Kidney (tissue), 14 donors: ENCODE results near the gene ARFGAP3. TPM values are rescaled to one million over a fixed set of nuclear protein-coding genes. Genes with fewer than 3 reads are reported as not detected.

Experiments
- DNase-seq, 5 donors: peaks; one replicate each; pipeline ENCODE4 v3.0.0-alpha.2; 2013 to 2020
- FAIRE-seq: peaks from 2 replicates; lab custom pipeline; 2012; peaks lifted over from hg19 to GRCh38; lab: Jason Lieb, UNC
- H3K27ac ChIP-seq, 2 donors: one replicate each; pipeline ENCODE4 v1.7.0; 2013; ENCODE audit warnings: low read depth in 2 of 2, low read length in 2 of 2, inconsistent platforms in 1 of 2
- H3K27me3 ChIP-seq: one replicate; pipeline ENCODE4 v1.7.1; 2013; ENCODE audit warnings: low read length, inconsistent platforms; ENCODE audit not compliant: control insufficient read depth, insufficient read depth
- H3K36me3 ChIP-seq, 3 donors: one replicate each; pipeline versions ENCODE4 v1.7.0 to v1.7.1; 2013; ENCODE audit warnings: low read length in 3 of 3, control low read depth in 1 of 3, inconsistent platforms in 1 of 3; ENCODE audit not compliant: insufficient read depth in 3 of 3, control insufficient read depth in 2 of 3
- H3K4me1 ChIP-seq, 3 donors: one replicate each; pipeline versions ENCODE4 v1.7.0 to v1.7.1; 2013; ENCODE audit warnings: low read length in 3 of 3, inconsistent platforms in 1 of 3, low read depth in 1 of 3; ENCODE audit not compliant: control insufficient read depth in 2 of 3, insufficient read depth in 2 of 3
- H3K4me3 ChIP-seq, 3 donors: one replicate each; pipeline versions ENCODE4 v1.7.0 to v1.8.1; 2013; ENCODE audit warnings: low read length in 3 of 3, control low read depth in 1 of 3, inconsistent platforms in 1 of 3
- H3K9ac ChIP-seq, 3 donors: one replicate each; pipeline versions ENCODE4 v1.7.0 to v1.7.1; 2013; ENCODE audit warnings: low read length in 3 of 3, control low read depth in 1 of 3, inconsistent platforms in 1 of 3
- H3K9me3 ChIP-seq, 3 donors: one replicate each; pipeline versions ENCODE4 v1.7.0 to v1.7.1; 2013; ENCODE audit warnings: low read length in 3 of 3, control low read depth in 1 of 3, inconsistent platforms in 1 of 3; ENCODE audit not compliant: control insufficient read depth in 2 of 3, insufficient read depth in 1 of 3
- CTCF ChIP-seq: IDR thresholded peaks from 3 replicates; pipeline ENCODE4 v1.5.1; 2012; ENCODE audit warnings: mild to moderate bottlenecking, moderate library complexity, borderline replicate concordance; ENCODE audit not compliant: insufficient read depth; ENCODE audit errors: extremely low read depth
- intact Hi-C: fragments of 100-400 bp; cut with DNase I; formaldehyde crosslinking; loops from one replicate; pipeline ENCODE4 v1.11.1; 2022
- polyA plus RNA-seq: library from polyadenylated mRNA; stranded (reverse); fragments of 350-450 nt; fragmentation: Illumina TruSeq; extraction: RNeasy Lipid Tissue Mini Kit (QIAGEN cat#74804); gene quantifications from one replicate; pipeline ENCODE4 v1.2.3, GENCODE V29; 2014; ENCODE audit warnings: low read depth, low replicate concordance; ENCODE audit not compliant: insufficient read depth
- total RNA-seq: library from RNA; stranded (reverse); fragmentation: NEBNext Ultra II Directional; extraction: Animal tissue kit (Norgen Biotek cat#: 25700); gene quantifications from one replicate; pipeline ENCODE4 v1.2.1, GENCODE V29; 2021
- donor health status: control.
- donor health status: control.
- donor health status: control.
- donor health status: control.
- donor health status: control.
- donor health status: DM: yes; HTN: yes; CAD: no.
- donor health status: Normal renal cell carcinoma (clear cell type).

ARFGAP3 gene
- total and polyA plus RNA-seq, 2 donors from 2014 or later = 29.9 to 97.3 TPM

GRCh38 chr22:42793848-42794405 lies 63.1 kb downstream of the ARFGAP3 start:
- no peak overlapping the region for H3K27ac ChIP-seq
- FAIRE-seq = no peak
- intact Hi-C loops = no loop called here
- no peak overlapping the region for H3K9ac ChIP-seq
- no peak for DNase-seq
- peaks cover 2 to 14% (median 13%) of the 10 kb centered on the region in 3 donors for H3K36me3 ChIP-seq
- H3K4me3 ChIP-seq = no peak overlapping the region
- no peaks in the 10 kb centered on the region for H3K4me1 ChIP-seq
- TF ChIP-seq CTCF = no peak
- H3K27me3 ChIP-seq = no peaks in the 10 kb centered on the region
- no peaks in the 10 kb centered on the region for H3K9me3 ChIP-seq

GRCh38 chr22:42792909-42793847 lies 63.9 kb downstream of the ARFGAP3 start:
- no peak overlapping the region for H3K9ac ChIP-seq
- no peaks in the 10 kb centered on the region for H3K9me3 ChIP-seq
- H3K4me3 ChIP-seq = no peak overlapping the region
- FAIRE-seq (no peak), DNase-seq (no peak)
- no peaks in the 10 kb centered on the region for H3K4me1 ChIP-seq
- H3K36me3 ChIP-seq = peaks cover 2 to 12% (median 11%) of the 10 kb centered on the region in 3 donors
- H3K27me3 ChIP-seq = no peaks in the 10 kb centered on the region
- H3K27ac ChIP-seq = no peak overlapping the region
- intact Hi-C loops = no loop called here
- TF ChIP-seq CTCF = no peak

- FAIRE-seq (no peak), DNase-seq (no peak)
- Histone ChIP-seq H3K4me3 (no peak overlapping the region), H3K9ac (no peak overlapping the region), H3K36me3 (peaks cover 0 to 5% (median 5%) of the 10 kb centered on the region in 3 donors), H3K4me1 (no peaks in the 10 kb centered on the region), H3K27ac (no peak overlapping the region), H3K27me3 (no peaks in the 10 kb centered on the region), H3K9me3 (no peaks in the 10 kb centered on the region)
- no peak for TF ChIP-seq CTCF
- intact Hi-C loops = no loop called here
Measured at GRCh38 chr22:42792453-42792908, 64.6 kb downstream of the ARFGAP3 start.
